Endothelial cell of umbilical vein (primary cell): ENCODE data around the gene TCAP. TPM values are rescaled to one million over a fixed set of nuclear protein-coding genes. Genes with fewer than 3 reads are reported as not detected.

ENCODE experiments used
- BruUV-seq: library from RNA; stranded (reverse); fragments of 400-500 nt; replicated peaks from 2 replicates; lab custom pipeline; 2021; lab: Mats Ljungman, UMichigan
- CTCF ChIA-PET: fragments of 300-600, 350-600 bp; sonication (Branson Sonifier 250); formaldehyde crosslinking; loops from one replicate; lab custom pipeline; 2021; ENCODE audit warnings: antibody characterized with exemption, inconsistent platforms; lab: Charles Lee
- POLR2A ChIA-PET: fragments of 300-600, 350-600 bp; sonication (Branson Sonifier 250); formaldehyde crosslinking; loops from one replicate; lab custom pipeline; 2021; ENCODE audit warnings: antibody characterized with exemption, inconsistent platforms; lab: Charles Lee
- DNase-seq: peaks from one replicate; pipeline ENCODE4 v3.0.0-alpha.2; 2011; ENCODE audit warnings: low read depth, low spot score
- FAIRE-seq: peaks from 2 replicates; lab custom pipeline; 2011; peaks lifted over from hg19 to GRCh38; lab: Jason Lieb, UNC
- H2AFZ ChIP-seq: 2 replicates; pipeline ENCODE4 v1.6.0; 2012; ENCODE audit warnings: low read depth, low read length, control low read depth, inconsistent platforms
- H3K27ac ChIP-seq: 2 replicates; pipeline ENCODE4 v1.5.1; 2011; ENCODE audit warnings: low read depth, mild to moderate bottlenecking, control low read depth, low read length, moderate library complexity; ENCODE audit not compliant: insufficient read depth
- H3K27me3 ChIP-seq, 2 experiments: 2 replicates each; pipeline versions ENCODE4 v1.6.0 to v1.6.1; 2011; ENCODE audit warnings: low read length in 2 of 2, mixed read lengths in 1 of 2; ENCODE audit not compliant: control insufficient read depth in 2 of 2, insufficient read depth in 2 of 2
- H3K36me3 ChIP-seq, 2 experiments: 2 replicates in 1 of 2; 3 replicates in 1 of 2; pipeline ENCODE4 v1.5.1; 2011; ENCODE audit warnings: low read length in 2 of 2, mild to moderate bottlenecking in 1 of 2, moderate library complexity in 1 of 2; ENCODE audit not compliant: control insufficient read depth in 2 of 2, insufficient read depth in 2 of 2; ENCODE audit errors: extremely low read depth in 1 of 2
- H3K4me1 ChIP-seq: 3 replicates; pipeline ENCODE4 v1.5.1; 2011; ENCODE audit warnings: mild to moderate bottlenecking, low read length; ENCODE audit not compliant: control insufficient read depth, insufficient read depth; ENCODE audit errors: extremely low read depth
- H3K4me2 ChIP-seq: 2 replicates; pipeline ENCODE4 v1.6.1; 2011; ENCODE audit warnings: low read length, control low read depth, mixed read lengths; ENCODE audit not compliant: insufficient read depth
- H3K4me3 ChIP-seq, 3 experiments: fragments of 200-600 bp in 1 of 3; sonication (generic), shearing (Covaris generic) in 1 of 3; replicated peaks in 1 of 3; 2 replicates each; pipeline ENCODE4 v1.5.1; 2011 to 2016; ENCODE audit warnings: control low read depth in 3 of 3, low read length in 3 of 3, mild to moderate bottlenecking in 2 of 3, inconsistent platforms in 1 of 3, low read depth in 1 of 3, moderate library complexity in 1 of 3; ENCODE audit not compliant: insufficient read depth in 1 of 3
- H3K79me2 ChIP-seq: 2 replicates; pipeline ENCODE4 v1.6.0; 2012; ENCODE audit warnings: low read length, inconsistent platforms; ENCODE audit not compliant: control insufficient read depth, insufficient read depth
- H3K9ac ChIP-seq: replicated peaks from 2 replicates; pipeline ENCODE3; 2011; ENCODE audit warnings: low read length, control low read depth; ENCODE audit not compliant: insufficient read depth; ENCODE audit errors: extremely low read depth
- H3K9me1 ChIP-seq: replicated peaks from 3 replicates; pipeline ENCODE4 v1.6.0; 2011; ENCODE audit warnings: mild to moderate bottlenecking, low read length; ENCODE audit not compliant: control insufficient read depth, insufficient read depth; ENCODE audit errors: extremely low read depth
- H3K9me3 ChIP-seq: replicated peaks from 2 replicates; pipeline ENCODE4 v1.5.1; 2012; ENCODE audit warnings: low read length, inconsistent platforms; ENCODE audit not compliant: control insufficient read depth, insufficient read depth
- H4K20me1 ChIP-seq: replicated peaks from 2 replicates; pipeline ENCODE3; 2011; ENCODE audit warnings: mild to moderate bottlenecking, low read length; ENCODE audit not compliant: control insufficient read depth, insufficient read depth; ENCODE audit errors: extremely low read depth
- EZH2 ChIP-seq: IDR thresholded peaks from 2 replicates; pipeline ENCODE4 v1.6.1; 2012; ENCODE audit warnings: borderline replicate concordance, low read depth, mild to moderate bottlenecking, moderate library complexity, low read length, inconsistent platforms; ENCODE audit not compliant: severe bottlenecking
- GATA2 ChIP-seq: IDR thresholded peaks from 2 replicates; pipeline ENCODE4 v1.7.0; 2011; ENCODE audit warnings: low read depth, mild to moderate bottlenecking, moderate library complexity, mixed read lengths, low read length; ENCODE audit not compliant: insufficient read length, insufficient read depth
- JUN ChIP-seq: IDR thresholded peaks from 2 replicates; pipeline ENCODE4 v1.6.1; 2011; ENCODE audit warnings: borderline replicate concordance, low read depth; ENCODE audit not compliant: insufficient read length, insufficient read depth
- MAX ChIP-seq: IDR thresholded peaks from 2 replicates; pipeline ENCODE4 v1.6.1; 2011; ENCODE audit not compliant: insufficient read depth, insufficient read length
- POLR2AphosphoS5 ChIP-seq: IDR thresholded peaks from 2 replicates; pipeline ENCODE4 v1.6.1; 2012; ENCODE audit warnings: low read depth, mild to moderate bottlenecking, control low read depth, low read length, moderate library complexity; ENCODE audit not compliant: insufficient read depth
- dilution Hi-C: fragments of 300-500 bp; cut with MboI; formaldehyde crosslinking; loops from one replicate; pipeline ENCODE4 v1.15.0; 2019; ENCODE audit warnings: low sequenced_read_pairs; ENCODE audit not compliant: extremely low pct_ligation_motif_present
- intact Hi-C: fragments of 100-400 bp; cut with micrococcal nuclease; formaldehyde crosslinking; loops from one replicate; pipeline ENCODE4 v1.10.0; 2022
- polyA plus RNA-seq, 4 experiments: library from polyadenylated mRNA; depleted of rRNA in 3 of 4; stranded (reverse) in 3 of 4; unstranded in 1 of 4; fragments of >200 nt; gene quantifications; 2 replicates each; pipeline versions ENCODE4 v1.2.1 to v1.2.3, GENCODE V29; 2011 to 2012; ENCODE audit warnings: missing spikeins in 1 of 4
- total RNA-seq: library from RNA; stranded (reverse); gene quantifications from 2 replicates; pipeline ENCODE4 v1.2.3, GENCODE V29; 2021

The TCAP gene
- total and polyA plus RNA-seq, 2 donors (not counting 3 experiments of a cell fraction or from before 2014, with no cell fraction given): 0.51 to 0.93 TPM

- H3K9me1 ChIP-seq: no peaks in the 10 kb centered on the region
- peak overlapping the region; percentile 49 for H3K9ac ChIP-seq
- no peaks in the 10 kb centered on the region for H3K79me2 ChIP-seq
- peak overlapping the region; percentile 67 for H2AFZ ChIP-seq
- no peak overlapping the region for H3K27ac ChIP-seq
- ChIA-PET POLR2A (no interaction called here), CTCF (interaction anchor here (5.0 to 5.8 kb wide), 3 partner anchors 34 to 67 kb away, joined by 114 to 291 read pairs (median 164); partner anchors contain the start of genes PNMT and TCAP)
- peaks cover 10% of the 10 kb centered on the region for H3K4me1 ChIP-seq
- peak overlapping the region in 2 of 3 experiments; percentile 20 to 50 for H3K4me3 ChIP-seq
- TF ChIP-seq MAX (no peak), GATA2 (no peak), POLR2AphosphoS5 (peak; percentile 9), EZH2 (no peak), JUN (no peak)
- H3K36me3 ChIP-seq: no peaks in the 10 kb centered on the region
- peak; percentile 47 for DNase-seq
- peak; percentile 82 for FAIRE-seq
- intact Hi-C loops: no loop called here
- peaks cover 3 to 8% of the 10 kb centered on the region in 2 experiments for H3K27me3 ChIP-seq
- H3K4me2 ChIP-seq: peak overlapping the region; percentile 44
- no peaks in the 10 kb centered on the region for H3K9me3 ChIP-seq
- dilution Hi-C loops: no loop called here
- BruUV-seq: no TSS peak
- H4K20me1 ChIP-seq: no peaks in the 10 kb centered on the region
These were observed 47.5 kb upstream of the TCAP start for GRCh38 chr17:39617446-39618245.
